DMS53 treated with DMSO at 0.1 percent for 48 hours (cell line): ENCODE measurements around the gene ATF5.

Experiments
- DNase-seq: peaks from one replicate; lab custom pipeline; 2025; ENCODE audit not compliant: unreplicated experiment; lab: John Stamatoyannopoulos, UW

Gene ATF5

DNA sequence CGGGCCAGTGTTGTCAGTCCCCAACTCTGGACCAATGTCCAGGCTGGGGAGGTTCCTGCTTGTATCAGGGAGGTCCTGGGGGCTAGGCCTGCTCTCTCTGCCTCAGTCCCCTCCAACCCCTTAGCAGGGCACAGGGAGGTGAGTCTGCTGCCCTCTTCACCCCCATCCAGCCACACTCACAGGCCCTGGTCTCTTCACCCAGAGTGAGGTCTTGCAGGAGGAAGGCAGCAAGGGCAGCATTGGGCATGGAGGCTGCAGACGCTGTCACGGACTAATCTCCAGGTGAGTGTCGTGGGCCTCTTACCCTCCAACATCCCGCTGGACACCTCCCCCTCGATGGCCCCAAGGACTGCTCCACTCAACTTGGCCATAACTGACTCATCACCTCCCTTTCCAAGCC is 43.8 kb downstream of the ATF5 start:
- no peak for DNase-seq

DNA sequence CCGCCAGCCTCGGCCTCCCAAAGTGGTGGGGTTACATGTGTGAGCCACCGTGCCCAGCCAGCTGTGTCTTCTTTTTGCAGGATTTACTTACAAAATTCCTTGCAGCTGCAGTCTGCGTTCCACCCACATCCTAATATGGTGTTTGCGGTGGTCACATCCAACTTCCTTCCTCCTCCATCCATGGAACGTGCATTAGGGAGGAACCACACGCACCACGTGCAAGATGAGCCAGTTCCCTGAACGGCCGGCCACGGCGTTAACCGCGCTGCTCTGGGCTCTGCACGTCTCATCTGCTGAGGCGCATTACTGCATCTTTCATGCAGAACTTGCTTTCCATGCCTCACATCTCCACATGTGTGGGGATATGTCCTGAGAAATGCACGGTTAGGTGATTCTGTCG is 45.0 kb downstream of the ATF5 start:
- no peak for DNase-seq

DNA sequence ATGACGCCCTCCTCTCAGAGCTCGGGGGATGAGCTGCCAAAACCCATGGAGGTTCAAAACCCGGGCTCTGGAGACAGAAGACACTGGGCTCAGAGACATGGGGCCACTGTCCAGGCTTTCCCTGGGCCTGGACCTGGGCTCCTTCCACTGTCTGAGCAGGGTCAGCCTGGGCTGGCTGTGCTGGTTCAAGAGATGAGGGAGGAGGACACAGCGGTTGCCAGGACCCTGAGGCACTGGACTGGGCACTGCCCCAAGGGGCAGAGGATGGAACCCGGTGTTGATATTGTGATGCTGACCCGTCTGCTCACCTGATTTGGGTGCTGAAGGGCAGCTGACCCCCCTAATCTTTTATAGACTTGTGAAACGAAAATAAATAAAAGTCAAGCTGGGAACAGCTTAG is 46.0 kb downstream of the ATF5 start:
- no peak for DNase-seq

DNA sequence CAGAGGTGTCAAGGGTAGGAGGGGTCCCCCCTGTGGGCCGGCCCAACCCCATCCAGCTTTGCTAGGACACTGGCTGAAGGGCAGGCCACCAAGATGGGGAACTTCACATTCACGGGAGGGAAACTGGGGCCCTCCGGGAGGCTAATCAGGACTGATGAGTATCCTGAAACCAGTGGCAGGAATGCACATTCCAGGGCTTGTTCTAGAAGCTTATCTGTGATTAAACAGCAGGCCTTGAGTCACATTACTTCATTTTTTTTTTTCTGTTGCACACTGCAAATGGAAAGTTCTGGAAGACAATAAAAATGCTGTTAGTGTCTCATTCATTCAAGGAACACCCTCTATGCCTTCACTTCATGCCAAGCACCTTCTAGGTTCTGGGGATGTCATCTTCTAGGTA is 47.5 kb downstream of the ATF5 start:
- no peak for DNase-seq

DNA sequence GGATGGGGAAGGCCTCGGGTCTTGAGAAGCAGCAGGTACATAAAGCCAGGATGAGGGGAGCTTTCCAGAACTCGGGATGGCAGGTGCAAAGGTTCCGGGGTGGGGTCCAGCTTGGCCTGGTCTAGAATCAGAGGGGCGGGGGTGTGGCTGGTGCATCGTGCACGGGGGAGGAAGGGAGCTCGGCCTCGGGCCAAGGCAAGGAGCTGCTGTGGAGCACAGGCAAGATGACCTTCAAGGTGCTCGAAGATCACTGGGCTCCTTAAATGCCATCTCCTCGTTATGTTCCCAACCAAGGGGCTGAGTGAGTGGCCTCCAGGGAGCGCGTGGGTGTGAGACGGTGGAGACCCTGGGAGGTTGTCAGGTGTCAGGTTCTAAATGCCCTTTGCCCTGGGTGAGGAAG is 48.1 kb downstream of the ATF5 start:
- DNase-seq, result no peak

DNA sequence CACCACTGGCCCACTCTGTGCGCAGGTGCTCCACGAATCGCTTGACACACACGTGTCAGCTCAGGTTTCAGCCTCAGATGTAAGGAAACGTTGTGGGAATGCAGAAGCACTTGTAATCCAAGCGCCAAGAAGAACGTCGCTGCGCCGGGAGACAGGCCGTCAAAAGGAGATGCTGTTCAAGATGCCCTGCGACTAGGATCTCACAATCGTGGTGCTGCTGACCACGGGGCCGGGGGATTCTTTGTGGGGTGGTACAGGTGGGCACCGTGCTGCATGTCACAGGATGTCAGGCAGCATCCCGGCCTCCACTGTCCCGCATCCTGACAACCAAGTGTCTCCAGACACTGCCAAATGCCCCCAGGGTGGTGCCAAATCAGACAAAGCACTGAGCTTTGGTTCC is 48.9 kb downstream of the ATF5 start:
- no peak for DNase-seq

DNA sequence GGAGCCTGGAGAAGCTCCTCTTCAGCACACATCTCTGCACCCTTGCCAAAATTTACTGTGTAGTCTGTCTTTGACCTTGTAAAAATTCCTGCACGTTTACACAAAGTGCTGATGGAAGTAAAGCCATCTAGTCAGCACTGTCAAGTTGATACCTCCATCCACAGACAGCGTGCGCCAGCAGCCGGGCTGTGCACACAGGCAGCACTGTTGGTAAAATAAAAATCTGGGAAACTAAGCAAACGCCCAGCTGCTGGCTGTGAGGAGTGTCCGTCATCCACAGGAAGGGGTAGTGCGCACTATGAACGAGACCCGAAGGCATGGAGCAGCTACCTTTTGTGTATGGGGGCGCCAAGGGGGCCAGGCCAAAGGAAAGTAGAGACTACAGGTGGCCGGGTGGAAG is 49.3 kb downstream of the ATF5 start:
- DNase-seq, result no peak

DNA sequence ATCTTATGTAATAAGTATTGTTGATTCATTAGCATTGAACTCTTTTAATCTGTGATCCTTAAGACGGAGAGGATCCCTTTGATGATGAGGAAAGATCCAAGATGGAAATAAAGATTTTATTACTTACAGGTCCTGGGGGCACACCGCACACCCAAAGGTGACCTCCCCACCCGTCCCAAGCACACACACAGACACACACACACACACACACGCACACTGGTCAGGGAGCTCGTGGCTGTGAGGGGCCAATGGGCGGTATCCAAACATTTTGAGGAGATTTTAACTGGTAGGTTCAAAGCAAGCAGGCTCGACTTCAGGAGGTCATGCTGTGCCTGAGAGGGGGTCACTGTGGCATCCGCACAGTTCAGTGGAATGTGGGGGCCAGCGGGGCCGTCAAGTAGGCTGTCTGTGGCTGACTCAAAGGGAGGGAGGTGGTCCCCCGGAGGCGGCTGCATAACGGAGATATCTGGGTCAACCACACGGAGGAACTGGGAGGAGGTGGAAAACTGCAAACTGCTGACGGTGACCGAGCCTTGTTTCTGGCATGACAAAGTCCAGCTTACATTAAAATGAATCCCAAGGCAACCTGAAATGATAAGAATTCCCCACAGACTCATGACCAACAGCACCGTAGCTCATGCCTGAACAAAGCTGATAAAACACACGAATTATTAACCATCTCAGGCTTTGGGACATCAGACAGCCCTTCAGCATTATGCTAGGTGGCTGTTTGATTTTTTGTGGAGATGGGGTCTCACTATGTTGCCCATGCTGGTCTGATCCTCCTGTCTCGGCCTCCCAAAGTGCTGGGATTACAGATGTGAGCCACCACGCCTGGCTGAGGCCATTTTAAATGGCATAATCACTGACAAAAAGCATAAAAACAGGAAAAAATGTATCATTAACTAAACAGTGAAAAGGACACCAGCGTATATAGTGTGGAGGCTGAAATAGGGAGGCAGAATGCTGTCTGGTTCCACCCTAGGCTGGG is 52.9 kb downstream of the ATF5 start:
- no peak for DNase-seq
